ENCODE measurements around the gene FRK. TPM values are rescaled to one million over a fixed set of nuclear protein-coding genes. Genes with fewer than 3 reads are reported as not detected.
"Not testable (repeated sequence)": the region's sequence is repeated elsewhere in the genome, so short reads cannot be mapped to it uniquely, and the experiment has no call there.

FRK gene
- total RNA-seq, 1 donor from 2014 or later = 1.1 TPM

DNA sequence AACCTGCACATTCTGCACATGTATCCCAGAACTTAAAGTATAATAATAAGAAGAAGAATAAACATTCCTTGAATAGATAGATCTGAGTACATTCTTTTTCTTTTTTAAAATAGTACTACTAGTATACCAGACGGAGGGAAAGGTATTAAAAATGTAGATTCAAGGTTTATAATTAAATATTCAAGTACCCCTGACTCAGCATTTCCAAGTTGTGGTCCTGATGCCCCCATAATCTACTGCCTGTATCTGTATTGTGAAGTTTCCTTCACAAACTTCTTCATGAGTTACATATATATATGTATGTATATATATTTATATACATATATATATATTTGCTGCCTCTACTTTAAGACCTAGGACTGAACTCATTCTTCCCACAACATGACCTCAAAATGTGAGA is 14.0 kb downstream of the FRK start:
- Mint-ChIP-seq H3K27me3 (ENCODE audit: low read depth) (peaks cover 6% of the 10 kb centered on the region), H3K9me3 (ENCODE audit: low read depth) (peaks cover 22% of the 10 kb centered on the region), H3K36me3 (ENCODE audit: low read depth) (peaks cover 7% of the 10 kb centered on the region), H3K4me1 (ENCODE audit: low read depth) (no peaks in the 10 kb centered on the region), H3K4me3 (ENCODE audit: unreplicated experiment) (no peak overlapping the region), H3K27ac (ENCODE audit: unreplicated experiment) (no peak overlapping the region)
- DNase-seq (ENCODE audit: low spot score) = no peak
- TF ChIP-seq, protein P1, sequence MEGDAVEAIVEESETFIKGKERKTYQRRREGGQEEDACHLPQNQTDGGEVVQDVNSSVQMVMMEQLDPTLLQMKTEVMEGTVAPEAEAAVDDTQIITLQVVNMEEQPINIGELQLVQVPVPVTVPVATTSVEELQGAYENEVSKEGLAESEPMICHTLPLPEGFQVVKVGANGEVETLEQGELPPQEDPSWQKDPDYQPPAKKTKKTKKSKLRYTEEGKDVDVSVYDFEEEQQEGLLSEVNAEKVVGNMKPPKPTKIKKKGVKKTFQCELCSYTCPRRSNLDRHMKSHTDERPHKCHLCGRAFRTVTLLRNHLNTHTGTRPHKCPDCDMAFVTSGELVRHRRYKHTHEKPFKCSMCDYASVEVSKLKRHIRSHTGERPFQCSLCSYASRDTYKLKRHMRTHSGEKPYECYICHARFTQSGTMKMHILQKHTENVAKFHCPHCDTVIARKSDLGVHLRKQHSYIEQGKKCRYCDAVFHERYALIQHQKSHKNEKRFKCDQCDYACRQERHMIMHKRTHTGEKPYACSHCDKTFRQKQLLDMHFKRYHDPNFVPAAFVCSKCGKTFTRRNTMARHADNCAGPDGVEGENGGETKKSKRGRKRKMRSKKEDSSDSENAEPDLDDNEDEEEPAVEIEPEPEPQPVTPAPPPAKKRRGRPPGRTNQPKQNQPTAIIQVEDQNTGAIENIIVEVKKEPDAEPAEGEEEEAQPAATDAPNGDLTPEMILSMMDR (IDR thresholded peaks at IDR 0.05) = no peak

DNA sequence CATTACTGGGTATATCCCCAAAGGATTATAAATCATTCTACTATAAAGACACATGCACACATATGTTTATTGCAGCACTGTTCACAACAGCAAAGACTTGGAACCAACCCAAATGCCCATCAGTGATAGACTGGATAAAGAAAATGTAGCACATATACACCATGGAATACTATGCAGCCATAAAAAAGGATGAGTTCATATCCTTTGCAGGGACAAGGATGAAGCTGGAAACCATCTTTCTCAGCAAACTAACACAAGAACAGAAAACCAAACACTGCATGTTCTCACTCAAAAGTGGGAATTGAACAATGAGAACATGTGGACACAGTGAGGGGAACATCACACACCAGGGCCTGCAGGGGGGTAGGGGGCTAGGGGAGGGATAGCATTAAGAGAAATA is 14.4 kb downstream of the FRK start:
- H3K36me3 Mint-ChIP-seq (ENCODE audit: low read depth); H3K4me1 Mint-ChIP-seq (ENCODE audit: low read depth); DNase-seq (ENCODE audit: low spot score); H3K4me3 Mint-ChIP-seq (ENCODE audit: unreplicated experiment); H3K27me3 Mint-ChIP-seq (ENCODE audit: low read depth); H3K27ac Mint-ChIP-seq (ENCODE audit: unreplicated experiment): not testable (repeated sequence)
- peaks cover 22% of the 10 kb centered on the region for H3K9me3 Mint-ChIP-seq (ENCODE audit: low read depth)

DNA sequence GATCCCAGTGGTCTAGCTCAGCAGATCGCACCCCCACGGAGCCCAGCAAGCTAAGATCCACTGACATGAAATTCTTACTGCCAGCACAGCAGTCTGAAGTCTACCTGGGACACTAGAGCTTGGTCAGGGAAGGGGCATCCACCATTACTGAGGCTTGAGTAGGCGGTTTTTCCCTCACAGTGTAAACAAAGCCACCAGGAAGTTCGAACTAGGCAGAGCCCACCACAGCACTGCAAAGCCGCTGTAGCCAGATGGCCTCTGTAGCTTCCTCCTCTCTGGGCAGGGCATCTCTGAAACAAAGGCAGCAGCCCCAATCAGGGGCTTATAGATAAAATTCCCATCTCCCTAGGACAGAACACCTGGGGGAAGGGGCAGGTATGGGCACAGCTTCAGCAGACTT is 18.8 kb downstream of the FRK start:
- Mint-ChIP-seq H3K27ac (ENCODE audit: unreplicated experiment) (no peak overlapping the region), H3K36me3 (ENCODE audit: low read depth) (peaks cover 7% of the 10 kb centered on the region), H3K9me3 (ENCODE audit: low read depth) (peaks cover 22% of the 10 kb centered on the region), H3K27me3 (ENCODE audit: low read depth) (peaks cover 6% of the 10 kb centered on the region), H3K4me3 (ENCODE audit: unreplicated experiment) (no peak overlapping the region), H3K4me1 (ENCODE audit: low read depth) (no peaks in the 10 kb centered on the region)
- TF ChIP-seq, protein P1 (IDR thresholded peaks at IDR 0.05) = no peak
- DNase-seq (ENCODE audit: low spot score) = no peak

DNA sequence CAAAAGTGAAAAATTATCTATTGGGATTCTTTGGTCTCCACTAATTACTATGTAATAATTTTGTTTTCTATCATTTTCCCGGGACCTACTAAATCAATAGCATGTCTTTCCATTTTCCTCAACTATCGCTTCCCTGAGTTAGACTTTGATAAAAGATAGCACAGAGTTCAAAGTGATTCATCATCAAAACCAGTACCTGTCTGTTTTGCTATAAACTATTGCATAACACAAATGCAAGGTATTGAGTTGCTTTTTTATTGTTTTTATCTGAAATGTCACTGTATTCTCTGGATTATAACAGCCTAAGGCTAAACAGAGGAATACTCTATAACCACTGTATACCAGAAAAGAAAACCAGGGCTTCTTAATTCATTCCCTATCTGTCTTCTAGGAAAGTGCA is 19.7 kb downstream of the FRK start:
- no peak overlapping the region for H3K27ac Mint-ChIP-seq (ENCODE audit: unreplicated experiment)

DNA sequence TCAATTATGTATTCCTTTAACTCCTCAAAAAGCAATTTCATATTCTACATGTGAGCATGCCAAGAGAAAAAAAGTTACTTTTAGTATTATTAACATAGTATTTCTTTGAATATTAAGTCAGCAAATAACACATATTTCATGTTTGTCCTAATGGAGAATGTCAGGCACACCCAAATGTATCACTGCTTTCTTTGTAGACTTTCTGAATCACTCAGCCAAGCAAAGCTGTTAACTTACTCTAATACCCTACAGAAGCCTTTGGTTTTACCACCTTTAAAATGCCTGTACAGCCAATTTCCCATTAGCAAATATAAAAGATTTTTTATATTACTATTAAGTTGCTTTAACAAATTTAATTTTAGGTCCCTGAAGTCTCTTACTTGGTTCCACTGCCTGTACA is 23.8 kb downstream of the FRK start:
- Mint-ChIP-seq H3K36me3 (ENCODE audit: low read depth) (no peaks in the 10 kb centered on the region), H3K27ac (ENCODE audit: unreplicated experiment) (no peak overlapping the region), H3K9me3 (ENCODE audit: low read depth) (no peaks in the 10 kb centered on the region), H3K4me1 (ENCODE audit: low read depth) (peaks cover 15% of the 10 kb centered on the region), H3K4me3 (ENCODE audit: unreplicated experiment) (no peak overlapping the region), H3K27me3 (ENCODE audit: low read depth) (no peaks in the 10 kb centered on the region)
- TF ChIP-seq, protein P1 (IDR thresholded peaks at IDR 0.05) = no peak
- DNase-seq (ENCODE audit: low spot score) = no peak

More for the DNA sequence above, 19.7 kb downstream of the FRK start:
- no peak overlapping the region for H3K4me3 Mint-ChIP-seq (ENCODE audit: unreplicated experiment)
- TF ChIP-seq, protein P1 (IDR thresholded peaks at IDR 0.05) = no peak
- DNase-seq (ENCODE audit: low spot score) = no peak
- H3K9me3 Mint-ChIP-seq (ENCODE audit: low read depth) = peaks cover 22% of the 10 kb centered on the region
- H3K4me1 Mint-ChIP-seq (ENCODE audit: low read depth) = peaks cover under 1% of the 10 kb centered on the region
- peaks cover 6% of the 10 kb centered on the region for H3K27me3 Mint-ChIP-seq (ENCODE audit: low read depth)
- H3K36me3 Mint-ChIP-seq (ENCODE audit: low read depth) = peaks cover 7% of the 10 kb centered on the region

DNA sequence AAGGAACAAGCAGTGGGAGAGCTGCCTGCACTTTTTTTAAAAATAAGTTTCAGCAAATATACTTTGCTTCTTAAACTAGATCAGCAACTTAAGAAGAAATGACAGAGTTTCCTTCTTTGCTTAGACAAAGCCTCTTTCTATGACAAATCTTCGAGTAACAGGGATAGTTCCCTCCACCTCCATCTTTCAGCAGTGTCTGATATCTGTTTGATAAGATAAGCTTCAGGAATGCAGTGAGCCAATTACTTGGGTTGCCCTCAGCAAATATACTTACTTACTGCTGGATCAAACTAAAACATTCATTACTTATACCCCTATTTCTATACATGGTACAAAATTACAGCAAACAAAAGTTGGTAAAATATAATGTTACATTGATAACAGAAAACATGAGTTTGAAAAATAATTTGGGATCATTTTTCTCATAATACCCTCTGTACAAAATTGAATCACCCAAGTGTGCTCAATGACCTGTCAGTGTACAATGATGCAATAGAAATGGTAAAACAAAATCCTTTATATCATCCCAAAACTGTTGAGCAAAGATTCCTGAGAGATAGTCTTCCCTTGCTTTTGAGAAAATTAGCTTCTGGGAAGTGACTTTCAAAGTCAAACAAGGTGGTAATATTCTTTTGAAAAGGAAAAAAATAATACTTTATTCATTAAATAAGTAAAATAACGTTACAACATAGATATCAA is 24.5 kb downstream of the FRK start:
- H3K4me3 Mint-ChIP-seq (ENCODE audit: unreplicated experiment) = no peak overlapping the region
- DNase-seq (ENCODE audit: low spot score) = no peak

More for the DNA sequence above, 24.5 kb downstream of the FRK start:
- Mint-ChIP-seq H3K27ac (ENCODE audit: unreplicated experiment) (no peak overlapping the region), H3K27me3 (ENCODE audit: low read depth) (no peaks in the 10 kb centered on the region), H3K4me1 (ENCODE audit: low read depth) (peaks cover 15% of the 10 kb centered on the region), H3K36me3 (ENCODE audit: low read depth) (no peaks in the 10 kb centered on the region), H3K9me3 (ENCODE audit: low read depth) (no peaks in the 10 kb centered on the region)
- TF ChIP-seq, protein P1 (IDR thresholded peaks at IDR 0.05) = no peak
